ENCODE data around the gene ADAMTS17.
"Not testable (repeated sequence)": the region's sequence is repeated elsewhere in the genome, so short reads cannot be mapped to it uniquely, and the experiment has no call there.

Gene ADAMTS17

GRCh38 chr15:100082761-100083402 is 258.9 kb downstream of the ADAMTS17 start:
- TF ChIP-seq CTCF (IDR thresholded peaks at IDR 0.05; ENCODE audit: borderline replicate concordance, insufficient read depth, low read depth, low read length): no peak
- no peak overlapping the region for H3K4me3 ChIP-seq (ENCODE audit: low read depth, low read length)

GRCh38 chr15:100081454-100081853 is 260.3 kb downstream of the ADAMTS17 start:
- TF ChIP-seq CTCF (IDR thresholded peaks at IDR 0.05; ENCODE audit: borderline replicate concordance, insufficient read depth, low read depth, low read length): no peak

GRCh38 chr15:100078511-100079220 is 263.1 kb downstream of the ADAMTS17 start:
- no peak for TF ChIP-seq CTCF (IDR thresholded peaks at IDR 0.05; ENCODE audit: borderline replicate concordance, insufficient read depth, low read depth, low read length)
- H3K4me3 ChIP-seq (ENCODE audit: low read depth, low read length): no peak overlapping the region

More at GRCh38 chr15:100081454-100081853, 260.3 kb downstream of the ADAMTS17 start:
- H3K4me3 ChIP-seq (ENCODE audit: low read depth, low read length): no peak overlapping the region

- no peak overlapping the region for H3K4me3 ChIP-seq (ENCODE audit: low read depth, low read length)
- no peak for TF ChIP-seq CTCF (IDR thresholded peaks at IDR 0.05; ENCODE audit: borderline replicate concordance, insufficient read depth, low read depth, low read length)
These were observed 266.5 kb downstream of the ADAMTS17 start for GRCh38 chr15:100075229-100075628.

GRCh38 chr15:100073982-100074381 is 267.8 kb downstream of the ADAMTS17 start:
- no peak for TF ChIP-seq CTCF (IDR thresholded peaks at IDR 0.05; ENCODE audit: borderline replicate concordance, insufficient read depth, low read depth, low read length)
- H3K4me3 ChIP-seq (ENCODE audit: low read depth, low read length): no peak overlapping the region

- not testable (repeated sequence) for H3K4me3 ChIP-seq (ENCODE audit: low read depth, low read length)
These were observed 275.1 kb downstream of the ADAMTS17 start for GRCh38 chr15:100066521-100067280.

- H3K4me3 ChIP-seq (ENCODE audit: low read depth, low read length): no peak overlapping the region
- TF ChIP-seq CTCF (IDR thresholded peaks at IDR 0.05; ENCODE audit: borderline replicate concordance, insufficient read depth, low read depth, low read length): no peak
These were observed 279.8 kb downstream of the ADAMTS17 start for GRCh38 chr15:100061944-100062343.

Data from GM12875 (cell line).